AG04449 (cell line): ENCODE results near the gene BMP4.
A peak's percentile ranks its signal among the peaks of the same experiment; 100 is the strongest.

ENCODE experiments used
- CTCF ChIA-PET: fragments of 350-600 bp; formaldehyde crosslinking; extraction: SDS; loops from one replicate; lab custom pipeline; 2021; ENCODE audit warnings: antibody characterized with exemption; lab: Yijun Ruan, JAX
- POLR2A ChIA-PET: fragments of 400-600, 350-600 bp; formaldehyde crosslinking; extraction: SDS; loops from one replicate; lab custom pipeline; 2020; ENCODE audit warnings: antibody characterized with exemption, inconsistent platforms; lab: Yijun Ruan, JAX
- DNase-seq: peaks from one replicate; pipeline ENCODE4 v3.0.0-alpha.2; 2010; ENCODE audit warnings: low read depth, low spot score
- H3K4me3 ChIP-seq: 2 replicates; pipeline ENCODE4 v1.5.1; 2011; ENCODE audit warnings: low read depth, mild to moderate bottlenecking, control low read depth, low read length
- CTCF ChIP-seq: IDR thresholded peaks from one replicate; pipeline ENCODE4 v1.5.1; 2011; ENCODE audit warnings: mild to moderate bottlenecking, moderate library complexity, low read length, control low read depth, inconsistent platforms; ENCODE audit not compliant: insufficient read depth; ENCODE audit errors: missing control alignments

Gene BMP4

GRCh38 chr14:53934778-53935414, 21.7 kb downstream of the BMP4 start:
- TF ChIP-seq CTCF = no peak

GRCh38 chr14:53932966-53933365, 23.7 kb downstream of the BMP4 start:
- CTCF ChIA-PET = no interaction called here
- no peak for TF ChIP-seq CTCF
- no peak overlapping the region for H3K4me3 ChIP-seq
- POLR2A ChIA-PET = no interaction called here
- DNase-seq = no peak

More at GRCh38 chr14:53934778-53935414, 21.7 kb downstream of the BMP4 start:
- CTCF ChIA-PET = no interaction called here
- POLR2A ChIA-PET = no interaction called here
- H3K4me3 ChIP-seq = no peak overlapping the region
- DNase-seq = no peak

- no peak for TF ChIP-seq CTCF
- CTCF ChIA-PET = interaction anchor here (0.7 to 1.2 kb wide), 2 partner anchors 12 to 399 kb away, joined by 3 to 4 read pairs; no protein-coding TSS in a partner anchor
- DNase-seq = no peak
- POLR2A ChIA-PET = interaction anchor here (0.6 kb wide), 2 partner anchors 187 to 327 kb away, joined by 3 read pairs; no protein-coding TSS in a partner anchor
- H3K4me3 ChIP-seq = no peak overlapping the region
These were observed 26.5 kb downstream of the BMP4 start for GRCh38 chr14:53929871-53930715.

- POLR2A ChIA-PET = no interaction called here
- peak; percentile 14 for DNase-seq
- H3K4me3 ChIP-seq = no peak overlapping the region
- TF ChIP-seq CTCF = no peak
- CTCF ChIA-PET = no interaction called here
These were observed 29.5 kb downstream of the BMP4 start for GRCh38 chr14:53927171-53927570.

GRCh38 chr14:53925201-53925766, 31.3 kb downstream of the BMP4 start:
- TF ChIP-seq CTCF = no peak
- H3K4me3 ChIP-seq = no peak overlapping the region
- no peak for DNase-seq
- ChIA-PET POLR2A (no interaction called here), CTCF (interaction anchor here (0.6 kb wide), 1 partner anchor 572 kb away, joined by 3 read pairs; no protein-coding TSS in a partner anchor)

- TF ChIP-seq CTCF = no peak
- no peak overlapping the region for H3K4me3 ChIP-seq
- peak; percentile 76 for DNase-seq
- POLR2A ChIA-PET = no interaction called here
- CTCF ChIA-PET = interaction anchor here (0.6 kb wide), 1 partner anchor 573 kb away, joined by 3 read pairs; no protein-coding TSS in a partner anchor
These were observed 31.9 kb downstream of the BMP4 start for GRCh38 chr14:53924753-53925152.
